LoVo (cell line): ENCODE measurements around the gene PRICKLE4.

ENCODE experiments used
- DNase-seq: peaks from one replicate; pipeline ENCODE4 v3.0.0-alpha.2; 2016; ENCODE audit warnings: low spot score

The PRICKLE4 gene

DNA sequence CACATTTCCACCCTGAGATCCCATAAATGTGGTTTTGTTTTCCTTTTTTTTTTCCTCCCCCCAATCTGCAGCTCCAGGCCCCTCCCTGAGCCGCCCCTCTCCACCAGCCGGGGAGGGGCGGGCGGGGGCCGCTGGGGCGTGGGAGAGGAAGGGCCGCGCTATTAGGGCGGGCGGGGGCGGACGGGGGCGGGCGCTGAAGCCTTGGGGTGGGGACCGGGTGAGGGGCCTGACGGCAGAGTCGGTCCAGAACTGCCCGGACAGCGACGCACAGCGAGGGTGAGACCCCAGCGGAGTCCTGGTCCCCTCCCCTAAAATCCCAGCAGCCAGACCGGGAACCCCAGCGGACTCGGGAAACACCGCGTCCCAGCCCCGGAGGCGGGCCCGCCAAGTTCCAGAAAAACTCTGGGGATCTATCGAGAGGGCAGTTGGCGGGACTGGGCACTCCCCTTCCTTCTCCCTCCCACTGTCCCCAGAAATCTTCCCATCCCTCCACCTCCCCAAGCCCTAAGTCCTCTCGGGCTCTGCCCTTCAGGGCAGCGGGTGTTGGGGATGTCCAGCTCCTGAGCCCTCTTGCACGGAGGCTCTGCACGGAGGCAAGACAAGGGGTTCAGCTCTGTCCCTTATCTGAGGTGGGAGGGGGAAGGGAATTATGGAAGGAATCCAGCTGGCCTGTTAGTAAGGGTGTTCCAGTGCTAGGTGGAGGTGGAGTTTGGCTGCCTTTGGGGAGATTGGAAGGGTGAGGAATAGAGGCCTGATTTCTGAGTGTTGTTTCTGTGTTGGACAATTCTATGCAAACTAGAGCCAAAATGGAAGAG lies at the start of gene PRICKLE4:
Gene PRICKLE4, plus strand, starts transcription at position 232 of the 815 bp plus-strand sequence. CDS start 2,692 bp downstream, outside the sequence.
- peak; percentile 18 for DNase-seq

DNA sequence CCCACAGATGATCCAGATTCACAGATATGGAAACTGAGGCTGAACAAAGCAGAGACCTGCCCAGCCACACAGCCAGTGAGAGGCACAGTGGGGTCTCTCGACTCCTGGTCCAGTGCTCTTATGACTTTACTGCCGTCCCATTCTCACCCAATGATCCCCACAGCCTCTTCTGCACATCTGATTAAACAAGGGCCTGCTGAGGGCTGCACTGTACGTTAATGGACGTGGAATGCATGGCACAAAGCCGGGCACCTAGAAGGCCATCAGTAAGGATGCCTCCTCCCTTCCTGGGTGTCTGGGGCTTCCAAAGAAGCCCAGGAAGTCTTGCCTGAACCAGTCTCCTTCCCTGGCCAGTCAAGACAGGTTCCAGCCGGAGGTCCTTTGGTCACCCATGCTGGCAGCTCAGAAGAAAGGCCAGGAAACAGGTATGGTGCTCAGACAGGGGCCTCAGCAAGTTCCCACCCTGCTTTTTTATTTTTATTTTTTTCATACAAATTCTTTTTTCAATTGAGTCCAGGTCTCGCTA lies 49.0 kb upstream of the PRICKLE4 start:
- no peak for DNase-seq

DNA sequence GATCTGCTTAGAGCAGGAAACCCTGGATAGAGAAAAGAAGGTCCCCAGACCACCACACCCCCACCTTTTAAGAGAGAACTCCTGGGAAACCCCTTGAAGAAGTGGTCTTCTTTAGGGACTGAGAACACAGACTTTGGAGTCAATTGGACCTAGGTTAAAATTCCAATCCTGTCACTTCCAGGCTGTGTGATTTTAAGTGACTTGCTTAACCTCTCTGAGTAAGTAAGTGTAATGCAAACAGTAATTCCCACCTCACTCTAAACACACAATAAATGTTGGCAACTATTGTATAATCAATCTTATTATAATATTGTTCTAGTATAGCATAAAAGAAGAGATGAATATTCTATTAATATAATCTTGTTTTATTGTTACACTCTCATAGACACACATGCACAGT lies 48.4 kb upstream of the PRICKLE4 start:
- DNase-seq: no peak

- no peak for DNase-seq
Measured at GRCh38 chr6:41732591-41733359, 47.8 kb upstream of the PRICKLE4 start.

- no peak for DNase-seq
Measured at GRCh38 chr6:41733360-41733706, 47.2 kb upstream of the PRICKLE4 start.

GRCh38 chr6:41733707-41734665 lies 46.6 kb upstream of the PRICKLE4 start:
- peak; percentile 7 for DNase-seq

- peak; percentile 42 for DNase-seq
Measured at GRCh38 chr6:41734666-41735426, 45.7 kb upstream of the PRICKLE4 start.

DNA sequence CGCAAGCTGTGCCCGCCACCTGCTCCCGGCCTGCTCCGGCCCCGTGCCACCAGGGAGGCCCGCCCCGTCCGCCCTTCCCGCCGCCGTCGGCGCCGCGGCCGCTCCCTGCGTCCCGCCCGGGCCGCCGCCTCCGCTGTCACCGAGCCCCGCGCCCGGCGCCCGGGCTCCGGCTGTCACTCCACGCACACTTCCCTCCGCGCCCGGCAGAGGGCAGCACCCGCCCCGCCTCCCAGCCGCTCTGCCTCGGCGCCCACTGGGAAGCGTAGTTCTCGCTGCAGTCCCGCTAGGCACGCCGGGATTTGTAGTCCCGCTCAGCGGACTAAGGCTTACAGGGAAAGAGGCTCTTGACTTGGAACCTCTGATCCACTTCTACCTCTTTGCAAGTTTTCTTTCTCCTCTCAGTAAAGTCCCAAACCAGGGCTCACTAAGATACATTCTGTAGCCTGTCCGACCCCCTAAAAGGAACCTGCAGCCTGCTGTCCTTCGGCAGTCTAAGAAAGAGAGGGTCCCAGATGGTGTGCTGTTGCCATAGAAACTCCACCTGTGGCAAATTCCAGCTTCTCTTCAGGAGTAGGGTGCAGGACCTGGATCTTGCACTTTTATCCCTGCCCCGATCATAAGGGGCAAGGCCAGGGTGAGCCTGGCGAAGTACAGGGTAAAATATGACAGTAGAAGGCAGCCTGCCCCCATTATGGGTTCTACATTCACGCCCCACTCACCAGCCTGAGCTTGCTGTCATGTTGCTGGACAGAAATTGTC lies 45.0 kb upstream of the PRICKLE4 start, which contains the start of gene TFEB:
Gene TFEB, minus strand, starts transcription at position 182 of the 759 bp plus-strand sequence. CDS start 44,395 bp downstream, outside the sequence.
- peak; percentile 89 for DNase-seq

GRCh38 chr6:41736186-41736733 lies 44.3 kb upstream of the PRICKLE4 start:
- DNase-seq: no peak

DNA sequence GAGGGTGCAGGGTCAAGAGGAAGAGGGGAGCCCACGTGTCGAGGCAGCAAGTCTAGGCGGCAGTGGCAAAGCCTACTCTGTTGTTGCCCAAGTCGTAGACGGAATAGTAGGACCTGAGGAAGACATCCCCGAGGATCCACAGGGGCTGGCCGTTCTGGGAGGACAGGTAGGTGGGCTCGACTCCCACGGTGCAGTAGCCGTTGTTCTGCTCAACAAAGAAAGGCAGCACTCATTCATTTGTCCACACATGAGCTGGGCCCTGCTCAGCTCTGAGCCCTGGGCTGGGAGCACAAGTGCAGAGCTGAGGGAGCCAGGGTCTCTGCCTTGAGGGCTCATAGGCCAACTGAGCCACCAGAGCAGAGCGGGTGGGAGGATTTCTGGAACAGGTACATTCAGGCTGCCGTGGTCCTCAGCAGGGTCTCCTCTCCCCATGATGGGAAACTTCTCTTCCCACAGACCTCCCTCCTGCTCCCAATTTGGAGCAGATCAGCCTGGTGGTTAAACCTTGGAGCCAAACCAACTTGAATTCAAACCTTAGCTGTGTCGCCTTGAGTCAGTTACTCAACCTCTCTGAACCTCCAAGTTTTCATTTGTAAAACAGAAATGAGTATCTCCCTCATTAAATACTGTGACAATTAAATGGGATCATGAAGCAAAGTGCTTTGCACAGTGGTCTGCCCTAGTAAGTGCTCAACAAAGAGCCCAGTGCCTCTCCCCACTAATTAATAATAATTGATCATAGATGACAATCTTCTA lies 43.6 kb upstream of the PRICKLE4 start:
- no peak for DNase-seq

GRCh38 chr6:41737591-41738130 lies 42.9 kb upstream of the PRICKLE4 start:
- no peak for DNase-seq

DNA sequence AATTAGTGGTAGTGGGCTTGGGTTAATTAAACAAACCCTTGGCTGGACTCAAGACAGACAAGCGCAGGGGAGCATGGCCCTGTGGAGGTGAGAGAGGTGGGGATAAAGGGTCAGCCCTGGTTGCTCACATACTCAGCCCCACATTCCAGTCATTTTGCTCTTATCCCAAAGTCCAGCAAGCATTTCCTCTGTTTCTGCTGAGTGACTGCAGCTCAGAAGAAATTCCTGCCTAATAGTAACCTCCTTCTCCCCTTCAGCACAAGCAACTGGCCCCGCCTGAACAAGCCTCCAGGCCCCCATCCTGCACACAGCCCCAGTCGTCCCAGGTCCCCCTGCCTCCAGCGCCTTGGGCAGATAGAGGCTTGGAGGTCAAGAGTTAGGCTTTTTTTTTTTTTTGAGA lies 41.5 kb upstream of the PRICKLE4 start:
- no peak for DNase-seq

DNA sequence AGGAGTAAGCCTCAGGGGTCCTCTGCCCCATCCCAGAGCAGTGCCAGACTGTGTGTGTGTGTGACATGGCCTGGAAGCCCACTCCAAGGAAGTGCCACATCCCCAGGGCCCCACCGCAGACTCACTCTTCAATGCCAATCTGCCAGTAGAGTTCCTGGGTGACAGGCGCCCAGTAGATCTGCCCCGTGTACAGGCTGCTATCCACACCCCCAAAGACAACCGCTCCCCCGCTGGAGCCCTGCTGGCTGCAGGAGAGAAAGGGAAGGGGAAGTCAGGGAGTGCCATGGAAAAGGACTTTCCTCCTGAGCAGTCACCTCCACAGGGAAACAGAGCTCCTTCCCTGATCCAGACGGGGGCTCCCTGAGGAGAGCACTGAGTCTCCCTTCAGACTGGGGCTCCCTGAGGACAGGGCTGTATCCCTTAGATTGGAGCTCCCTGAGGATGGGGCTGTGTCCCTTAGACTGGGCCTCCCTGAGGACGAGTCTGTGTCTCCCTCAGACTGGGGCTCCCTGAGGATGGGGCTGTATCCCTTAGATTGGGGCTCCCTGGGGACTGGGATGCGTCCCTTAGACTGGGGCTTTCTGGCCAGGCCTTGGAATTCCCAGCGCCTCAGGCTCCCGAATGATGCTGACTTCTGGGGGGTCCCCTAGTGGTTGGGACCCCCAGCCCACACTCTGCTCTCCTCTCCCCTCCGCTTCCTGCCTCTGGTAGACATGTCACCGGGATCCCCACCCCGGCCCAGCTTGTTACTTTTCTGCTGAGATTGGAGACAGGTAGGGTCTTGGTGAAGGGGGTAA lies 40.0 kb upstream of the PRICKLE4 start:
- no peak for DNase-seq

DNA sequence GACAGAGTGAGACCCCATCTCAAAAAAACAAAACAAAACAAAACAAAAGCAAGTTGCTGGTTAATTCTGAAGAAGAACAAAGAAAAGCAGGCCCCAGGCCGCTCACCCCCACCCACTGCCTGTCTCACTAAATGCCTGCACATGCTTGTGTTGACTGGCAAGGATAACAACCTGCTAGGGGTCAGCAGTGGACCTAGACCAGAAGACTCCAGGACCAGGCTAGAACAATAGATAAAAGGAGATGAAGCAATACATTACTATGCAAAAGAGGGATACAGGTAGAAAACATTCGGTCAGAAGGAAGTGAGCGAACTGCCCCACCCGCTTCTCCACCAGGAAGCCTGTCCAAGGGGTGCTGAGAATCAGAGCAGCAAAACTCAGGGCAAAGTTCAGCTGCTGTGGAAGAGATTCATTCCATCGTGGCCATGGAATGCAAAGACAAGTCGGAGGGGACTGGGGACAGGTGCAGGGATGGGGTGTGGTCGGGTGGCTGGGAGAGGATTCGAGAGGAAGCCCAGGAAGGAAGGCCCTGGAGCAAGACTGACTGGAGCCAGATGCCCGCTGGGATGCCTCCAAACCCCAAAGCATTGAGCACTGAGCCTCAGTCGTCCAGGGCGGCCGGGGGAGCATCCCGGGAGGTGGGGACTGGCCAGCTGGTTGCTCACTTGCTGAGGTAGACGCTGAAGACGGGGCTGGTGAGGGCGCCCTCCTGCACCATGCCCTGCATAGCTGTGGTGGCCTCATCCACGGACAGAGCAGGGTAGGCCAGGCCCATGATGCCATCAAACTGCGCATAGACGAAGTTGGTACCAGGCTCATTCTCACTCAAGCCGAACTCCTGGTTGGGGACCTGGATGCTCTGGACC lies 38.7 kb upstream of the PRICKLE4 start:
- DNase-seq: peak; percentile 83

GRCh38 chr6:41743406-41744235 lies 37.0 kb upstream of the PRICKLE4 start:
- no peak for DNase-seq

DNA sequence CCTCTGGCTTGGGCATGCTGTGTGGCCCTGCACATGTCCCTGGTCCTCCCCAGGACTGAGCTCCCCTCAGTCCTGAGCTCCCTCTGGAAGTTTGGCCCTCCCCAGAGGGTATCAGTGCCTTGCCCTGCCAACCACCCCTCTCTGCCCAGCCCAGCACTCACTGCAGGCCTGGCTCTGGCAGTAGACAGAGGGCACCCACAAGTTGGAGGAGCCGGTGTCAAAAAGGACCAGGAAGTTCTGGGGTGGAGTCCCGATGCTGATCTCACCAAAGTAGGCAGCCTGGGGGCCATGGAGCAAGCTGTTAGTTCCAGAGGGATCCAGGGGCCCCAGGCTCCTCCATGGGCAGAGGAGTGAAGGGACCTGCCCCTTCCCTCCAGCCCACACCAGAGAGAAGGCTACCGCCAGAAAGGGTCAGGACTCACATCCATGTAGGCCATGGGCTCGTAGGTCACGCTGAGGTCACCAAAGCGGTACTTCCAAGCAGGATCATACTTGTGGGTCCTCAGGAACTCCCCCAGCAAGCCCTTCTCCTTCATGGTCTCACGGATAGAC lies 36.3 kb upstream of the PRICKLE4 start:
- no peak for DNase-seq
